ENCODE measurements around the gene DNAI4.

DNA sequence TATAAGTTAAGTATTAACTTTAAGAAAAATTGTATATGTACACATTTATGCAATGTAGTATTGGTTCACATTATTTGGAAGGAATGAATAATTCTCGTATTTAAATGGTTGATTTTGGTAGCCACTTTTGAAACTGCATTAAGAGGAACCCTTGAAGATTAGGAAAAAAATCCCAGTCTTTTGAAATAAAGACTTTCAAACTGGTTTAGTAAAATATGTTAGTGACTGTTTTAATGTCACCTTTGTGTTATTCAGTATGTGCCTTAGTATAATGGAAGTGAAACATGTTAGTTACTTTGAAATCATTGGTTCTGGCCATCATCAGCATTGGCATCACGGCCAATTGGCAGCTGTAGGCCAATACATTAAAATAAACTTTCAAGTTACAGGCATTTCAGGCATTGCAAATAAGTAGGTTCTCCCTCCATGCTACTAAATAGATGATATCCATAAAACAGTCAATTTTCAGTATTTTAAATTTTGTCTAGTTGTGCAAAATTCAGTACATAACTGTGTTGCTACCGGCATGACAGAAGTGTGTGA lies 4.6 kb upstream of the DNAI4 start:
- TF ChIP-seq, protein P1, sequence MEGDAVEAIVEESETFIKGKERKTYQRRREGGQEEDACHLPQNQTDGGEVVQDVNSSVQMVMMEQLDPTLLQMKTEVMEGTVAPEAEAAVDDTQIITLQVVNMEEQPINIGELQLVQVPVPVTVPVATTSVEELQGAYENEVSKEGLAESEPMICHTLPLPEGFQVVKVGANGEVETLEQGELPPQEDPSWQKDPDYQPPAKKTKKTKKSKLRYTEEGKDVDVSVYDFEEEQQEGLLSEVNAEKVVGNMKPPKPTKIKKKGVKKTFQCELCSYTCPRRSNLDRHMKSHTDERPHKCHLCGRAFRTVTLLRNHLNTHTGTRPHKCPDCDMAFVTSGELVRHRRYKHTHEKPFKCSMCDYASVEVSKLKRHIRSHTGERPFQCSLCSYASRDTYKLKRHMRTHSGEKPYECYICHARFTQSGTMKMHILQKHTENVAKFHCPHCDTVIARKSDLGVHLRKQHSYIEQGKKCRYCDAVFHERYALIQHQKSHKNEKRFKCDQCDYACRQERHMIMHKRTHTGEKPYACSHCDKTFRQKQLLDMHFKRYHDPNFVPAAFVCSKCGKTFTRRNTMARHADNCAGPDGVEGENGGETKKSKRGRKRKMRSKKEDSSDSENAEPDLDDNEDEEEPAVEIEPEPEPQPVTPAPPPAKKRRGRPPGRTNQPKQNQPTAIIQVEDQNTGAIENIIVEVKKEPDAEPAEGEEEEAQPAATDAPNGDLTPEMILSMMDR (IDR thresholded peaks at IDR 0.05), result no peak
- TF ChIP-seq POLR2A (IDR thresholded peaks at IDR 0.05), result no peak

Measured in Peyer's patch (tissue), 4 donors.